HepG2 (cell line): Measurements from ENCODE around the gene ACTR1B. TPM values are rescaled to one million over a fixed set of nuclear protein-coding genes. Genes with fewer than 3 reads are reported as not detected.

Source experiments
- ATAD3A ChIP-seq: sonication (generic); formaldehyde crosslinking; IDR thresholded peaks from 2 replicates; pipeline ENCODE4 v1.4.0; 2020; ENCODE audit warnings: missing genetic modification reagents
- ATF2 ChIP-seq: sonication (generic); formaldehyde crosslinking; IDR thresholded peaks from 2 replicates; pipeline ENCODE4 v1.4.0; 2020; ENCODE audit warnings: missing genetic modification reagents
- E2F1 ChIP-seq: sonication (generic); formaldehyde crosslinking; IDR thresholded peaks from 2 replicates; pipeline ENCODE4 v1.5.0; 2020; ENCODE audit warnings: missing genetic modification reagents
- FUBP1 ChIP-seq: sonication (generic); formaldehyde crosslinking; IDR thresholded peaks from 2 replicates; pipeline ENCODE4 v1.5.1; 2020; ENCODE audit warnings: missing genetic modification reagents, mild to moderate bottlenecking, borderline replicate concordance
- HIVEP1 ChIP-seq: sonication (generic); formaldehyde crosslinking; IDR thresholded peaks from 2 replicates; pipeline ENCODE4 v1.4.0; 2020; ENCODE audit warnings: mild to moderate bottlenecking, missing genetic modification reagents
- HNF1B ChIP-seq: sonication (generic); formaldehyde crosslinking; IDR thresholded peaks from 2 replicates; pipeline ENCODE4 v1.5.1; 2020; ENCODE audit warnings: mild to moderate bottlenecking, moderate library complexity, missing genetic modification reagents
- KLF13 ChIP-seq: sonication (generic); formaldehyde crosslinking; IDR thresholded peaks from 2 replicates; pipeline ENCODE4 v1.4.0; 2020; ENCODE audit warnings: mild to moderate bottlenecking, missing genetic modification reagents
- MZF1 ChIP-seq: sonication (generic); formaldehyde crosslinking; IDR thresholded peaks from 2 replicates; pipeline ENCODE4 v1.8.1; 2023; ENCODE audit warnings: mild to moderate bottlenecking, missing genetic modification reagents, borderline replicate concordance
- NONO ChIP-seq, 2 experiments: fragments of 450-650 bp in 1 of 2; sonication (generic) in 1 of 2; formaldehyde crosslinking in 1 of 2; IDR thresholded peaks in 1 of 2; conservative IDR thresholded peaks in 1 of 2; 2 replicates each; pipeline versions ENCODE4 v1.6.1 to v1.8.0; 2017 to 2022; ENCODE audit warnings: mild to moderate bottlenecking in 1 of 2, missing genetic modification reagents in 1 of 2, moderate library complexity in 1 of 2
- NR2F6 ChIP-seq, 2 experiments: IDR thresholded peaks; 2 replicates each; pipeline ENCODE4 v1.6.1; 2016; ENCODE audit warnings: antibody characterized with exemption in 1 of 2, mild to moderate bottlenecking in 1 of 2
- STAG1 ChIP-seq: sonication (generic); formaldehyde crosslinking; IDR thresholded peaks from 2 replicates; pipeline ENCODE4 v1.4.0; 2020; ENCODE audit warnings: missing genetic modification reagents
- ZBTB37 ChIP-seq: sonication (generic); formaldehyde crosslinking; IDR thresholded peaks from 2 replicates; pipeline ENCODE4 v1.4.0; 2020; ENCODE audit warnings: mild to moderate bottlenecking, missing genetic modification reagents
- ZNF30 ChIP-seq: sonication (generic); formaldehyde crosslinking; IDR thresholded peaks from 2 replicates; pipeline ENCODE4 v1.5.0; 2020; ENCODE audit warnings: mild to moderate bottlenecking, missing genetic modification reagents
- ZNF503 ChIP-seq: sonication (generic); formaldehyde crosslinking; IDR thresholded peaks from 2 replicates; pipeline ENCODE4 v1.4.0; 2020; ENCODE audit warnings: missing genetic modification reagents
- ZNF644 ChIP-seq: IDR thresholded peaks from 2 replicates; pipeline ENCODE4 v1.6.1; 2016; ENCODE audit warnings: low read depth
- ZNF660 ChIP-seq: sonication (generic); formaldehyde crosslinking; IDR thresholded peaks from 2 replicates; pipeline ENCODE4 v1.5.1; 2020; ENCODE audit warnings: mild to moderate bottlenecking, low read depth, missing genetic modification reagents, borderline replicate concordance
- ZNF678 ChIP-seq: sonication (generic); formaldehyde crosslinking; IDR thresholded peaks from 2 replicates; pipeline ENCODE4 v1.4.0; 2020; ENCODE audit warnings: mild to moderate bottlenecking, missing genetic modification reagents
- ZNF766 ChIP-seq: sonication (generic); formaldehyde crosslinking; IDR thresholded peaks from 2 replicates; pipeline ENCODE4 v1.5.0; 2020; ENCODE audit warnings: missing genetic modification reagents, borderline replicate concordance
- ZNF776 ChIP-seq: sonication (generic); formaldehyde crosslinking; IDR thresholded peaks from 2 replicates; pipeline ENCODE4 v1.4.0; 2020; ENCODE audit warnings: mild to moderate bottlenecking, missing genetic modification reagents
- polyA plus RNA-seq, 8 experiments: library from polyadenylated mRNA; depleted of rRNA in 3 of 8; stranded (reverse) in 7 of 8; unstranded in 1 of 8; fragments of >200 nt; fragmentation: Illumina TruSeq in 4 of 8; extraction: Trizol in 4 of 8; gene quantifications; 2 replicates each; pipeline versions ENCODE4 v1.2.1 to v1.2.3, GENCODE V29; 2011 to 2016; ENCODE audit warnings: low read depth in 4 of 8, missing spikeins in 1 of 8, mixed read lengths in 1 of 8; ENCODE audit not compliant: insufficient read depth in 1 of 8
- total RNA-seq, 5 experiments: library from RNA; depleted of rRNA; stranded (reverse); fragments of >200 nt; fragmentation: Illumina TruSeq; extraction: Trizol; gene quantifications; 2 replicates each; pipeline ENCODE4 v1.2.3, GENCODE V29; 2016; ENCODE audit warnings: low read depth in 1 of 5

The ACTR1B gene
- total and polyA plus RNA-seq, 2 of the 13 experiments (the other 11 are each of a cell fraction or from before 2014, with no cell fraction given) = 61.7 to 76.7 TPM

- TF ChIP-seq ZNF503 (CRISPR knock-in tag) = peak; percentile 61; the same call in 1 of the 2 replicates
- no peak for TF ChIP-seq NONO (IDR thresholded peaks at IDR 0.05)
- TF ChIP-seq NONO (CRISPR knock-in tag; conservative IDR thresholded peaks at IDR 0.05) = no peak
- peak; percentile 100 for TF ChIP-seq ATF2 (CRISPR knock-in tag)
- TF ChIP-seq MZF1 (CRISPR knock-in tag) = no peak
- TF ChIP-seq KLF13 (CRISPR knock-in tag) = no peak
- no peak for TF ChIP-seq FUBP1 (CRISPR knock-in tag)
- TF ChIP-seq ZNF660 (CRISPR knock-in tag) = no peak
- no peak; the same call in 1 of the 2 replicates for TF ChIP-seq ZNF776 (CRISPR knock-in tag)
- no peak for TF ChIP-seq ATAD3A (CRISPR knock-in tag)
- TF ChIP-seq ZBTB37 = no peak
- peak; percentile 71; the same call in 1 of the 2 replicates for TF ChIP-seq HNF1B (CRISPR knock-in tag)
- peak; percentile 75 for TF ChIP-seq HIVEP1 (CRISPR knock-in tag)
- no peak for TF ChIP-seq NR2F6 (IDR thresholded peaks at IDR 0.05)
- TF ChIP-seq NR2F6 (CRISPR knock-in tag; IDR thresholded peaks at IDR 0.05) = peak; percentile 26; the same call in 1 of the 2 replicates
- TF ChIP-seq ZNF678 (CRISPR knock-in tag) = no peak; the same call in 1 of the 2 replicates
- no peak for TF ChIP-seq ZNF644 (CRISPR knock-in tag)
- peak; percentile 88 for TF ChIP-seq E2F1
- no peak for TF ChIP-seq ZNF30 (CRISPR knock-in tag)
- TF ChIP-seq ZNF766 (CRISPR knock-in tag) = peak; percentile 84; the same call in 1 of the 2 replicates
- peak; percentile 37; the same call in 1 of the 2 replicates for TF ChIP-seq STAG1 (CRISPR knock-in tag)
These were observed at the start of gene ACTR1B (continued) for GRCh38 chr2:97663962-97664635.
